ENCODE results near the gene LMOD1.
"Not testable (repeated sequence)": the region's sequence is repeated elsewhere in the genome, so short reads cannot be mapped to it uniquely, and the experiment has no call there.

The LMOD1 gene

GRCh38 chr1:201947697-201948008, 1.3 kb upstream of the LMOD1 start:
- no peak for DNase-seq (ENCODE audit: low read depth)

DNA sequence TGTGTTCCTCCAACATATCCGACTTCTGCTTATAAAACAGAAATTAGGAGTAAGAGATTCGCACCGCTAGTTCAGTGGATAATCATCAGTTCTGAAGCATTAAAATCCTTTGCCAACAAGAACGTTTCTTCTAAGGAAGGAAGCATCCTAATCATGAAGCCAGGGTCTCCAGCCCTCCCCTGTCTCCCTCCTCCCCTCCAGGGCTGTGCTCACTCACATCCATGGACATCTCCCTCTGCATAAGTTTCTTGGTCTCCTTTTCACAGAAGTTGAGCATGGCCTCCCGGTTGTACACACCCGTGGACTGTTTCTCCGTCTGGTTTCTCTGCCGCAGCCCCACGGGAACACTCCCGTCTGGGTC, 505 bp downstream of the LMOD1 start:
- DNase-seq (ENCODE audit: low read depth): no peak

DNA sequence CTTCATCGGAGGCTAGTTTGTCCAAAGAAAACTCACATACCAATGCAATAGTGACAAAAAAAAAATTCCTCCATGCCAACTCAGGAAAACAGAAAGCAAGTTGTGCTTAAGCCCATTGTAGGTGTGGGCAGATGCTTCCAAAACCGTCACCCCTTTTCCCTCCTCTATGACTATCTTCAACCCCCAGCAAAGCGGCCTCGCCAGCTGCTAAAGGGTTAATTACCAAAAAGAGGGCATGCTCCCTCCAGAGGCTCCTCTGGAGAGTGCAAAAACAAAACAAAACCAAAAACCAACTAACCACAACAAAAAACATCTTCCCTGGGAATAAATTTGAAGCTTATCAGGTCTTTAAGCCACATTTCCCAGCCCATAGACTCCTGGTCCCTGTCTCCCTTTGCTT, 1.2 kb downstream of the LMOD1 start:
- no peak for DNase-seq (ENCODE audit: low read depth)

DNA sequence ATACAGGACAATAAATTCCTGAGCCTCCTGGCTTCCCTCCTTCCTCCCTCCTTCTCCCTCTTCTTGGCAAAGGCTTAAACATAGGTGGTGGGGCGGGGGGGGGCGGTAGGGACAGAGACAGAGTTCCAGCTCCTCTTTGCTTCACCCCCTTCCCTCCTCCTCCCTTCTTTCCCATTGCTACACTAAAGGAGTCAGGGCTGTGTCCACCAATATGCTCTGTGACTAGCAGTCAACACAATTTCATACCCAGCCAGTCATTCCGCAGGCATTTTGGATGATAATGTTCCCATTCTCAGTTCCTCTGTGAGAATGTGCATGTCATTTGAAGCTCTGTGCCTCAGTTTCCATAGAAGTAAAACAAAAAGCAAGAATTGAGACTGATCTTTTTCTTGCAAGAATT, 1.7 kb downstream of the LMOD1 start:
- DNase-seq (ENCODE audit: low read depth): no peak

- DNase-seq (ENCODE audit: low read depth): no peak
Measured at GRCh38 chr1:201944002-201944401, 2.3 kb downstream of the LMOD1 start.

DNA sequence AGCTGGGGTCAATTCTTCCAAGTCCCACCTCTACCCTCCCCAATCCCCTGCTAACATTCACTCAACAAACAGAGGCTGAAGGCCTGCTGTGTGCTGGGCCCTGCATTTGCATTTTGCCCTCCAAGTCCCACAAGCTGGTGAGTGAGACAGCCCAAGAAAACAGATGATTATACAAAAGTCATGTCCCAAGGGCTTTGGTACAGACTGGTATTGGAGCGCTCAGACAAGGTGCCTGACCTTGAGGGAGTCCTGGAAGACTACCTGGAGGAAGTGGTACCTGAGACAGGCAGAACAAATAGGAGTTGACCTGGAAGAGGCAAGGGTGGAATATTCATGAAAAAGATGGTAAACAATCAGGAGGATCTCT, 4.2 kb downstream of the LMOD1 start:
- DNase-seq (ENCODE audit: low read depth): no peak

GRCh38 chr1:201941420-201942128, 4.8 kb downstream of the LMOD1 start:
- DNase-seq (ENCODE audit: low read depth): no peak

- DNase-seq (ENCODE audit: low read depth): not testable (repeated sequence)
Measured at GRCh38 chr1:201940316-201940715, 6.0 kb downstream of the LMOD1 start.

DNA sequence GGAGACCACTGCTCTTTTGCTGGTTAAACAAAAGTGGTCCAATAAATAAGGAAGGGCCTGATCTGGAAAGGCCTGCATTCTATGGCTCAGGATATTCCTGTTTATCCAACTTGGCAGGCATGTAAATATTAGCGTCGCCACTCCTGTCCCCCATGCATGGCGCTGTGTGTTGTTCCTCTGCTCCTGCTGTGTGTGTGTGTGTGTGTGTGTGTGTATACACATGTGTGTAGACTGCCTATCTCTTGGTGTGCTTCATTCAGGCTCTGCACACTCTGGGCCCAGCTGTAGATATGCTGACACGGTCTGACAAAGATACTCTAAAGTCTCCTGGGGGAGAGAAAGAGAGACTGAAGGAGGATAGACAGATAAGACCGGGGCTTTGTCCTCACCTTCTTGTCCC, 6.8 kb downstream of the LMOD1 start:
- no peak for DNase-seq (ENCODE audit: low read depth)

GRCh38 chr1:201939148-201939547, 7.2 kb downstream of the LMOD1 start:
- DNase-seq (ENCODE audit: low read depth): no peak

GRCh38 chr1:201938440-201939035, 7.8 kb downstream of the LMOD1 start:
- DNase-seq (ENCODE audit: low read depth): no peak

DNA sequence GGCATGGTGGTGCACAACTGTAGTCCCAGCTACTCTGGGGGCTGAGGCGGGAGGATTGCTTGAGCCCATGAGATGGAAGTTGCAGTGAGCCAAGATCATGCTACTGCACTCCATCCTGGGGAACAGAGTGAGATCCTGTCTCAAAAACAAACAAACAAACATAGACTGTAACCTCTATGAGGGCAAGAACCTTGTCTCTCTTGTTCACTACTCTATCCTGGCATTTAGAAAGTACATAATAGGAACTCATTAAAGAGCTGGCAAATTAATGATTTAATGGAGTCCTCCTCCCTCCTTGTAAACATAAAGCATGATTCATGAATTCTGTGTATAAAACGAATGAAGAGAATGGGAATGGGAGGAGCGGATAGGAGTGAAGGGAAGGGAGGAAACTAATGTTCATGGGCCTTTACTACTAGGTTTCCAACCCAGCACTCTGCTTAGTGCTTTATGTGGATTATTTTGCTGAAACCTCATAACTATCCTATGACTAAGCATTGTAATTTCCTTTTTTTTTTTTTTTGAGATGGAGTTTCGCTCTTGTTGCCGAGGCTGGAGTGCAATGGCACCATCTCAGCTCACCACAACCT, 8.6 kb downstream of the LMOD1 start:
- DNase-seq (ENCODE audit: low read depth): no peak

- DNase-seq (ENCODE audit: low read depth): no peak
Measured at GRCh38 chr1:201933840-201934430, 12.4 kb downstream of the LMOD1 start.

- no peak for DNase-seq (ENCODE audit: low read depth)
Measured at GRCh38 chr1:201930803-201931202, 15.5 kb downstream of the LMOD1 start.

DNA sequence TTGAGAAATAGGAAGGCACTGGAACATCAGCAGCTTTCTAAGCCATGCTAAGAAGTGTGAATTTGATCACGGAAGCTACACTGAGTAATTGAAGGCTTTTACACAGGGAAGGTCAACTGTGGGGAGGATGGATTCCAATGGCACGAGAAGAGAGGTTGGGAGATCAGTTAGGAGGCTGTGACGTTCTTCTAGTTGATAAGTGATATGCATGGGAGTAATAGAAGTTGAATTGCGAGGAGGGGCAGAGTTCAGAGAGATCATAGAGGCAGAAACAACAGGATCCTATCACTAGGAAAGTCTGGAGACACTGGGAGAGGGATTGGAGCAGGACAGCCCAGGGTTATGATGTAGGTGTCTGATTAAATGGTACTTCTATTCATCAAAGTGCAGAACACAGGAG, 16.2 kb downstream of the LMOD1 start:
- no peak for DNase-seq (ENCODE audit: low read depth)

- DNase-seq (ENCODE audit: low read depth): no peak
Measured at GRCh38 chr1:201928266-201928665, 18.1 kb downstream of the LMOD1 start.

GRCh38 chr1:201925981-201926645, 20.2 kb downstream of the LMOD1 start:
- DNase-seq (ENCODE audit: low read depth): no peak

- DNase-seq (ENCODE audit: low read depth): no peak
Measured at GRCh38 chr1:201925301-201925567, 21.1 kb downstream of the LMOD1 start.

DNA sequence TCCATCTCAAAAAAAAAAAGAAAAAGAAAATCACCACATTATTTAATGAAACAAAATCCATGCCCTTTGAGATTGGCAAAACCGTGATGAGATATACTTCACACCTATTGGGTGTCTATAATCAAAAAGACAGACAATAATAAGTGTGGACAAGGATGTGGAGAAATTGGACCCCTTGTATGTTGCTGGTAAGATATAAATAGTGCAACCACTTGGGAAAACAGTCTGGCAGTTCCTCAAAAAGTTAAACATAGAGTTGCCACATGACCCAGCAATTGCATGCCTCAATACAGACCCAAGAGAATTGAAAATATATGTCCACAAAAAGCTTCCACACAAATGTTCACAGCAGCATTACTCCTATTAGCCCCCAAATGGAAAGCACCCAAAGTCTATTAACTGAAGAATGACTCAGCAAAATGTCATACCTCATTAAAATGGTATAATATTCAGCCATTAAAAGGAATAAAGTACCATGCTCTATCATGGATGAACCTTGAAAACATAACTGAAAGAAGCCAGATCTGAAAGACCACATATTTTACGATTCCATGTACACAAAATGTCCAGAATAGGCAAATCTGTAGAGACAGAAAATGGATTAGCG, 24.3 kb downstream of the LMOD1 start:
- DNase-seq (ENCODE audit: low read depth): no peak

DNA sequence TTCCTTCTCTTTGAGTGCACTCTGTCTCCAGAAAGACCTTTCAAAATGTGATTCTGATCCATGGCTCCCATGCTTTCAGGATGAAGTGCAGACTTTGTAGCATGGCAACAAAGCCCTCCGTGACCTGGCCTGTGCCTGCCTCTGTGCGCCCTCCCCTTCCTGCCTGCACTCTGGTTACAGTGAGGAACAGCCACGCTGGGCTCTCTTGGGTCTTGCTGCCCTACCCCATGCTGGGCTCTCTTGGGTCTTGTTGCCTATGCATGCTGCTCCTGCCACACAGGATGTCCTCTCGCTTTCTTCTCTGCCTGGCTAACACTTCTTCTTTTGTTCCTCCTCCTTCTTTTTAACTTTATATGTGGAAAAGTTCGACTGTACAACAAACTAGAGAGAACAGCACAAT, 28.0 kb downstream of the LMOD1 start:
- no peak for DNase-seq (ENCODE audit: low read depth)

- DNase-seq (ENCODE audit: low read depth): no peak
Measured at GRCh38 chr1:201917362-201918033, 28.9 kb downstream of the LMOD1 start.

DNA sequence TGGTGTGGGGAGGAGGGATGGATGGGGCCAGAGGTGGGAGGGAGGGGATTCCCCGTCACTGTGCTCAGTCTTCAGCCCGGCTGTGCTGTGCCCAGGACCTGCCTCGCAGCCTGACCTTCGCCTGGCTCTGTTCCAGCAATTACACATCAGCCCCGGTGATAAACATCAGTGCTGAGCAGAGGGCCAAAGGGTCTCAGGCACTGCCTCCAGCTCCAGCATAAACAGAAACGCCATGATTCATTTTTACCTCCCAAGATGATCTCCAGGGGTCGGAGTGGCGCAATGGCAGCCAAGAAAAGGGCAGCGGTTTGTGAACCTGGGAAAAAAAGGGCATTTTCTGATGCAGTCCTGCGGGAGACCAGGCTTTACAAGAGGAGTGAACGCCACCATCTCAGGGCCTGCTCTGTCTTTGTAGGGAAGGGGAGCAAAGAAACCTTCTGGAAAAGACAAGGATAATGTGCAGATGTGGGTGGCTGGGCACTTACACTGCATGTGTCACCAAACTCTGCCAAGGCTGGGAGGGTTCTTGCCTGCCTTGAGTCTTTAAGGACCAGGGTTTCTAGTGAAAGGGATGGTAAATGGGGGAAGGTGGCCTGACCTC, 29.6 kb downstream of the LMOD1 start:
- DNase-seq (ENCODE audit: low read depth): no peak

Data from T follicular helper cell (primary cell).